K562 (cell line): ENCODE measurements around the gene ERF. TPM values are rescaled to one million over a fixed set of nuclear protein-coding genes. Genes with fewer than 3 reads are reported as not detected.
A peak's percentile ranks its signal among the peaks of the same experiment; 100 is the strongest.

Source experiments
- COPS2 ChIP-seq: fragments of 450-650 bp; conservative IDR thresholded peaks from 2 replicates; pipeline ENCODE4 v1.6.1; 2016; ENCODE audit warnings: mild to moderate bottlenecking, moderate library complexity
- FIP1L1 ChIP-seq: fragments of 200-400 bp; formaldehyde crosslinking; IDR thresholded peaks from 2 replicates; pipeline ENCODE4 v1.6.1; 2018; ENCODE audit warnings: mild to moderate bottlenecking, low read depth, low read length; ENCODE audit not compliant: poor library complexity, severe bottlenecking
- FOS ChIP-seq: IDR thresholded peaks from 3 replicates; pipeline ENCODE4 v1.6.1; 2011; ENCODE audit not compliant: insufficient read length; ENCODE audit errors: extremely low read depth
- LARP7 ChIP-seq: fragments of 450-650 bp; IDR thresholded peaks from 2 replicates; pipeline ENCODE4 v1.6.1; 2016
- LEF1 ChIP-seq: fragments of 450-650 bp; IDR thresholded peaks from 2 replicates; pipeline ENCODE4 v1.6.1; 2016; ENCODE audit warnings: mild to moderate bottlenecking
- MCM5 ChIP-seq: fragments of 450-650 bp; IDR thresholded peaks from 2 replicates; pipeline ENCODE4 v1.6.1; 2016; ENCODE audit warnings: low read depth
- MIER1 ChIP-seq: fragments of 450-650 bp; IDR thresholded peaks from 2 replicates; pipeline ENCODE4 v1.6.1; 2016; ENCODE audit warnings: antibody characterized with exemption, mild to moderate bottlenecking, low read depth
- MTF1 ChIP-seq: fragments of 250-450 bp; sonication (Bioruptor Pico); IDR thresholded peaks from 2 replicates; pipeline ENCODE4 v1.9.0; 2021; ENCODE audit warnings: moderate library complexity, mild to moderate bottlenecking, inconsistent platforms, borderline replicate concordance
- MXI1 ChIP-seq: IDR thresholded peaks from 2 replicates; pipeline ENCODE4 v1.6.1; 2011; ENCODE audit warnings: low read depth, mild to moderate bottlenecking, improper control_type of control experiment, low read length
- MYBL2 ChIP-seq, 2 experiments: fragments of 450-650 bp in 1 of 2; sonication (generic) in 1 of 2; formaldehyde crosslinking in 1 of 2; IDR thresholded peaks; 2 replicates each; pipeline versions ENCODE4 v1.6.1 to v1.8.1; 2017 to 2022; ENCODE audit warnings: borderline replicate concordance in 1 of 2, inconsistent platforms in 1 of 2, low read depth in 1 of 2, mild to moderate bottlenecking in 1 of 2, missing genetic modification reagents in 1 of 2, moderate library complexity in 1 of 2
- POLR2B ChIP-seq: fragments of 450-650 bp; IDR thresholded peaks from 2 replicates; pipeline ENCODE4 v1.6.1; 2018; ENCODE audit warnings: low read depth; ENCODE audit not compliant: partially characterized antibody
- RB1 ChIP-seq: fragments of 450-650 bp; IDR thresholded peaks from 2 replicates; pipeline ENCODE4 v1.6.1; 2017; ENCODE audit warnings: low read depth, mild to moderate bottlenecking
- RBBP5 ChIP-seq: fragments of 200-600 bp; sonication (generic); IDR thresholded peaks from 2 replicates; pipeline ENCODE4 v1.6.1; 2012; ENCODE audit warnings: borderline replicate concordance, mild to moderate bottlenecking, low read length, control low read depth, inconsistent platforms; ENCODE audit not compliant: insufficient read depth, poor library complexity, severe bottlenecking
- SMARCE1 ChIP-seq: fragments of 450-650 bp; IDR thresholded peaks from 2 replicates; pipeline ENCODE4 v1.7.1; 2016; ENCODE audit warnings: mild to moderate bottlenecking
- TOE1 ChIP-seq, 2 experiments: fragments of 450-650 bp in 1 of 2; sonication (generic) in 1 of 2; formaldehyde crosslinking in 1 of 2; IDR thresholded peaks; 2 replicates each; pipeline versions ENCODE4 v1.7.1 to v1.8.0; 2016 to 2022; ENCODE audit warnings: borderline replicate concordance in 2 of 2, mild to moderate bottlenecking in 2 of 2, antibody characterized with exemption in 1 of 2, inconsistent platforms in 1 of 2, low read depth in 1 of 2, missing genetic modification reagents in 1 of 2, moderate library complexity in 1 of 2
- TRIM24 ChIP-seq, 2 experiments: fragments of 450-650 bp; IDR thresholded peaks; 2 replicates each; pipeline ENCODE4 v1.6.1; 2016
- ZNF311 ChIP-seq: fragments of 250-450 bp; sonication (Bioruptor Pico); IDR thresholded peaks from 2 replicates; pipeline ENCODE4 v1.4.0; 2020; ENCODE audit warnings: mild to moderate bottlenecking, moderate library complexity
- polyA plus RNA-seq, 8 experiments: library from polyadenylated mRNA; depleted of rRNA in 4 of 8; stranded (reverse) in 5 of 8; unstranded in 3 of 8; fragments of >200 nt; fragmentation: Nextera tagmentation in 2 of 8; fragmentation: Illumina TruSeq in 1 of 8; extraction: Ambion mirVana in 2 of 8; extraction: Trizol in 1 of 8; gene quantifications; 2 replicates each; pipeline versions ENCODE4 v1.2.1 to v1.2.3, GENCODE V29; 2011 to 2014; ENCODE audit warnings: inconsistent platforms in 1 of 8, missing spikeins in 1 of 8
- total RNA-seq, 7 experiments: library from RNA; depleted of rRNA in 6 of 7; stranded (reverse); fragments of >200 nt in 6 of 7; fragmentation: Illumina TruSeq in 2 of 7; extraction: Trizol in 2 of 7; gene quantifications; 2 replicates each; pipeline versions ENCODE4 v1.2.1 to v1.2.3, GENCODE V29; 2011 to 2021; ENCODE audit warnings: low replicate concordance in 1 of 7
- TF ChIP-seq, protein P1 (sequence below): fragments of 450-650 bp; IDR thresholded peaks from 2 replicates; pipeline ENCODE4 v1.6.1; 2017; ENCODE audit warnings: antibody characterized with exemption, mild to moderate bottlenecking
- TF ChIP-seq, protein P2 (sequence below): fragments of 150-350 bp; conservative IDR thresholded peaks from 2 replicates; pipeline ENCODE4 v1.6.1; 2014; ENCODE audit warnings: low read length
- TF ChIP-seq, protein P3 (sequence below): fragments of 250-450 bp; sonication (Bioruptor Pico); IDR thresholded peaks from 2 replicates; pipeline ENCODE4 v1.8.0; 2022; ENCODE audit warnings: moderate library complexity, mild to moderate bottlenecking, inconsistent platforms

ERF gene
- total and polyA plus RNA-seq, 9 of the 15 experiments (the other 6 are each of a cell fraction or from before 2014, with no cell fraction given): 0.03 to 75.4 (median 27.0) TPM

DNA sequence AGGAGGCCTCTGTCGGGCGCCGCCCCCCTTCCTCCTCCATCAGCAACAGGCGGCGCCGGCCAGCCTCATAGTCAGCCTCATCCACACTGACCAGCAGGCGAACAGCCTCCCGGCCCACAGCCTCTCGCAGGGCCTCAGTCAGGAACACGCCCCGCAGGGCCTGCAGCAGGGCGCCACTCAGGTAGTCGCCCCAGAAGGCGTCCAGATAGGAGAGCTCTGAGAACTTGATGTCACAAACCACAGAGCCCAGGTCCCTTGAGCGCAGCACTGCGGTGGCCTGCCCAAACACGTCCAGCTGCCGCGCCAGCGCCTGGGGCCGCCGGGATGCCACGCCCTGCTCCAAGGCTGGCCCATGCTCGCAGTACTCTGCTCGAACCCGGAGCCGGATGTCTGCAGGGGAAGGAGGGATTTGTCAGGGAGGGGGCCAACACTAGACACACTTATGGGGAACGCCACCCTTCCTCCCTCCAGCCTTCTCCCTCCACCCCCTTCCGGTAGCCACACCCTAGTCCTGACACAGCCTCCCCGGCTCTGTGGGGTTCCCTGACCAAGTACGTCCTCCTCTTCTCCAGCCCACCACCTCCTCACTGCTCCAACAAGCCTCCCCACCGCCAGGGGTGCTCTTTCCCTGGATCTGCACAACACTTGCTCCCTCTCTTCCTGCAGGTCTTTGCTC lies 55.4 kb downstream of the ERF start (continued):
- TF ChIP-seq POLR2B: no peak
- TF ChIP-seq, protein P1, sequence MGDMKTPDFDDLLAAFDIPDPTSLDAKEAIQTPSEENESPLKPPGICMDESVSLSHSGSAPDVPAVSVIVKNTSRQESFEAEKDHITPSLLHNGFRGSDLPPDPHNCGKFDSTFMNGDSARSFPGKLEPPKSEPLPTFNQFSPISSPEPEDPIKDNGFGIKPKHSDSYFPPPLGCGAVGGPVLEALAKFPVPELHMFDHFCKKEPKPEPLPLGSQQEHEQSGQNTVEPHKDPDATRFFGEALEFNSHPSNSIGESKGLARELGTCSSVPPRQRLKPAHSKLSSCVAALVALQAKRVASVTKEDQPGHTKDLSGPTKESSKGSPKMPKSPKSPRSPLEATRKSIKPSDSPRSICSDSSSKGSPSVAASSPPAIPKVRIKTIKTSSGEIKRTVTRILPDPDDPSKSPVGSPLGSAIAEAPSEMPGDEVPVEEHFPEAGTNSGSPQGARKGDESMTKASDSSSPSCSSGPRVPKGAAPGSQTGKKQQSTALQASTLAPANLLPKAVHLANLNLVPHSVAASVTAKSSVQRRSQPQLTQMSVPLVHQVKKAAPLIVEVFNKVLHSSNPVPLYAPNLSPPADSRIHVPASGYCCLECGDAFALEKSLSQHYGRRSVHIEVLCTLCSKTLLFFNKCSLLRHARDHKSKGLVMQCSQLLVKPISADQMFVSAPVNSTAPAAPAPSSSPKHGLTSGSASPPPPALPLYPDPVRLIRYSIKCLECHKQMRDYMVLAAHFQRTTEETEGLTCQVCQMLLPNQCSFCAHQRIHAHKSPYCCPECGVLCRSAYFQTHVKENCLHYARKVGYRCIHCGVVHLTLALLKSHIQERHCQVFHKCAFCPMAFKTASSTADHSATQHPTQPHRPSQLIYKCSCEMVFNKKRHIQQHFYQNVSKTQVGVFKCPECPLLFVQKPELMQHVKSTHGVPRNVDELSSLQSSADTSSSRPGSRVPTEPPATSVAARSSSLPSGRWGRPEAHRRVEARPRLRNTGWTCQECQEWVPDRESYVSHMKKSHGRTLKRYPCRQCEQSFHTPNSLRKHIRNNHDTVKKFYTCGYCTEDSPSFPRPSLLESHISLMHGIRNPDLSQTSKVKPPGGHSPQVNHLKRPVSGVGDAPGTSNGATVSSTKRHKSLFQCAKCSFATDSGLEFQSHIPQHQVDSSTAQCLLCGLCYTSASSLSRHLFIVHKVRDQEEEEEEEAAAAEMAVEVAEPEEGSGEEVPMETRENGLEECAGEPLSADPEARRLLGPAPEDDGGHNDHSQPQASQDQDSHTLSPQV: no peak
- no peak for TF ChIP-seq TOE1 (IDR thresholded peaks at IDR 0.05; ENCODE audit: borderline replicate concordance)
- no peak for TF ChIP-seq TOE1 (CRISPR knock-in tag; IDR thresholded peaks at IDR 0.05; ENCODE audit: borderline replicate concordance, low read depth)
- TF ChIP-seq MYBL2 (IDR thresholded peaks at IDR 0.05; ENCODE audit: low read depth): no peak
- TF ChIP-seq MYBL2 (CRISPR knock-in tag; IDR thresholded peaks at IDR 0.05; ENCODE audit: borderline replicate concordance): no peak
- TF ChIP-seq MXI1: no peak
- TF ChIP-seq, protein P2, sequence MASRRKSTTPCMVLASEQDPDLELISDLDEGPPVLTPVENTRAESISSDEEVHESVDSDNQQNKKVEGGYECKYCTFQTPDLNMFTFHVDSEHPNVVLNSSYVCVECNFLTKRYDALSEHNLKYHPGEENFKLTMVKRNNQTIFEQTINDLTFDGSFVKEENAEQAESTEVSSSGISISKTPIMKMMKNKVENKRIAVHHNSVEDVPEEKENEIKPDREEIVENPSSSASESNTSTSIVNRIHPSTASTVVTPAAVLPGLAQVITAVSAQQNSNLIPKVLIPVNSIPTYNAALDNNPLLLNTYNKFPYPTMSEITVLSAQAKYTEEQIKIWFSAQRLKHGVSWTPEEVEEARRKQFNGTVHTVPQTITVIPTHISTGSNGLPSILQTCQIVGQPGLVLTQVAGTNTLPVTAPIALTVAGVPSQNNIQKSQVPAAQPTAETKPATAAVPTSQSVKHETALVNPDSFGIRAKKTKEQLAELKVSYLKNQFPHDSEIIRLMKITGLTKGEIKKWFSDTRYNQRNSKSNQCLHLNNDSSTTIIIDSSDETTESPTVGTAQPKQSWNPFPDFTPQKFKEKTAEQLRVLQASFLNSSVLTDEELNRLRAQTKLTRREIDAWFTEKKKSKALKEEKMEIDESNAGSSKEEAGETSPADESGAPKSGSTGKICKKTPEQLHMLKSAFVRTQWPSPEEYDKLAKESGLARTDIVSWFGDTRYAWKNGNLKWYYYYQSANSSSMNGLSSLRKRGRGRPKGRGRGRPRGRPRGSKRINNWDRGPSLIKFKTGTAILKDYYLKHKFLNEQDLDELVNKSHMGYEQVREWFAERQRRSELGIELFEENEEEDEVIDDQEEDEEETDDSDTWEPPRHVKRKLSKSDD: no peak
- peak; percentile 64 for TF ChIP-seq RBBP5
- TF ChIP-seq SMARCE1: peak; percentile 67; the same call in 1 of the 2 replicates
- peak; percentile 30 for TF ChIP-seq FIP1L1
- no peak for TF ChIP-seq MTF1 (CRISPR knock-in tag)
- TF ChIP-seq ZNF311: no peak
- TF ChIP-seq MCM5: no peak
- TF ChIP-seq COPS2: no peak
- TF ChIP-seq RB1: 0 out of 2 replicates have a peak, but pooled peaks have one; percentile 33
- TF ChIP-seq MIER1: no peak
- peak; percentile 31 to 39; a peak in 2 of 4 replicates for TF ChIP-seq TRIM24 (IDR thresholded peaks at IDR 0.05)
- no peak for TF ChIP-seq FOS
- 0 out of 2 replicates have a peak, but pooled peaks have one; percentile 17 for TF ChIP-seq LEF1
- peak; percentile 83; the same call in 1 of the 2 replicates for TF ChIP-seq LARP7
- TF ChIP-seq, protein P3, sequence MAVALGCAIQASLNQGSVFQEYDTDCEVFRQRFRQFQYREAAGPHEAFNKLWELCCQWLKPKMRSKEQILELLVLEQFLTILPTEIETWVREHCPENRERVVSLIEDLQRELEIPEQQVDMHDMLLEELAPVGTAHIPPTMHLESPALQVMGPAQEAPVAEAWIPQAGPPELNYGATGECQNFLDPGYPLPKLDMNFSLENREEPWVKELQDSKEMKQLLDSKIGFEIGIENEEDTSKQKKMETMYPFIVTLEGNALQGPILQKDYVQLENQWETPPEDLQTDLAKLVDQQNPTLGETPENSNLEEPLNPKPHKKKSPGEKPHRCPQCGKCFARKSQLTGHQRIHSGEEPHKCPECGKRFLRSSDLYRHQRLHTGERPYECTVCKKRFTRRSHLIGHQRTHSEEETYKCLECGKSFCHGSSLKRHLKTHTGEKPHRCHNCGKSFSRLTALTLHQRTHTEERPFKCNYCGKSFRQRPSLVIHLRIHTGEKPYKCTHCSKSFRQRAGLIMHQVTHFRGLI (CRISPR knock-in tag): no peak
